OCI-M1 (cell line): ENCODE measurements around the gene RELL1.

Source experiments
- DNase-seq: peaks from one replicate; lab custom pipeline; 2025; lab: John Stamatoyannopoulos, UW

The RELL1 gene

DNA sequence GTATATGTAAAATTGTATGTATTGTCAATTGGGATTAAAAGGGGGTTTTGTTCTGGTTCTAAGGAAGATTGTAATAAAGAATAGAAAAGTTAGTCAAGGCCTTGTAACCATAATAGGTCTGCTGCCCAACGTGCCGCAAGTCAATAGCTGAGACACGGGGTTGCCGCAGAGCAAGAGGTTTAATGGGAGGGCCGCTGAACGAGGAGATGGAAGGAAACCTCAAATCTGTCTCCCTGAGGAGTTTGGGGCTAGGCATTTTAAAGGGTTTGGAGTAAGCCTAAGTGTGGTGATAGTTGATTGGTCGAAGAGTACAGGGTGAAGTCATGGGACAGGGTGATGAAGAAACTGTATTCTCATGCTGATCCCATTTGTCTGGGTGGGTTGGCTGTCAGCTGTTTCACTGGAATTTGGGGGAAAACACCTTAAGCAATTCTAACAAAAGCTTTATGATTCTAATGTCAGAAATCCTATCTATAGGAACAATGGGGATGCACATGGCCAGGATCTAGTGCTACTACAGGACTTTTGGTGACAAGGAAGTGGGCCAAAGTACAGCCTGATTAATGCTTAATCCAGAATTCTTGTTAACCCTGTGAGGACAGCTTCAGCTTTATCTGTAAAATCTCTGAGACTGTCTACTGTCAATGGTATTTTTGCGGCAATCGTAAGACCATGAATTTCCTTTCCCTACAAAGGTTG lies 86.9 kb downstream of the RELL1 start:
- DNase-seq = no peak

DNA sequence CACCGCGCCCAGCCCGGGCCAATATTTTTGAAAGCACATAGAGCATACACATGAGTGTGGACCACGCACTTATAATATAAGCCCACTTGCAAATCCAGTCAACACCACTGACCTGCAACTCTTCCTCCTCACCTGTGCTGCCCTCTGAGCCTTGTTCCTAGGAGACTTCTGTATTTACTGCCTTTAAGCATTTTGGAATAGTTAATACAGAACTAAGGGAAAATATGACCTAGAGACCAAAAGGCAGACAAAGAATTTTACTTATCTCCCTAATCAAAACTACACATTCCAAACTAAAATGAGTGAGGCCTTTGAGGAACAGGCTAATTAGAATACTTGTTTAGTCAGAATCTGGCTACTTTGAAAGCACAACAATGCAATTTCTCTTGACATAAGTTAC lies 89.1 kb downstream of the RELL1 start:
- no peak for DNase-seq

DNA sequence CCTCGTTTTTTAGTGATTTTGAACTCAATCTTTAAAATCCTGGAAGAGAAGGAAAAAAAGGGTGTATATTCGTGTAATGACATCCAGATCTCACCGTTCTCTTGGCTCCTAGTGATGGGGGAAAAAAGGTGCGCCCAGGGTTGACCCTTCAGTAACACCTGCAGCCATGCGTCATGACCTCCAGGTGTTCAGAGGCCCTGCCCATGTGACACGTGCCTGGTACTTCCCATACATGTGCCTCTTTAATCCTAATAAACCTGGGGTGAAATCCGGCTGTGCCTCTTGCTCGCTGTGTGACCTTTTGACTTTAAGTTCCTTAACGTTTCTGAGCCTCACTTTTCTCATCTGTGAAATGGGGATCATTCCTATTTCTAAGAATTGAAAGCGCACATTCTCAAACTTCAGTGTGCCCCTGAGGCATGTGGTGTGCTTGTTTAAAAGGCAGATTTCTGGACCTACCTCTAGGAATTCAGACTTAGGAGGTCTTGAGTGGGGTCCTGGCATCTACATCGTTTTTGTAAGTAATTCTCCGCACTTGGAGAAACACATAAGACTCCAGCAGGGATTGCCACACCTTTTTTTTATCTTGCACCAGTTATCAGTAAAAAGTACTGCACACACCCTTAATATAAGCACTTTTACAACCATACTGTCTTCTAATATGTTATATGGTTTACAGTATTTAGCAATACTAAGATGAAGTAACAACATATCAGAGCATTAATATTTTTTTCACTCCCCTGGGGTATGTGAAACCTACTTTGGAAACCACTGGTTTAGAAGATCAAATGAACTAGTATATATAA lies 90.1 kb downstream of the RELL1 start:
- DNase-seq = no peak

DNA sequence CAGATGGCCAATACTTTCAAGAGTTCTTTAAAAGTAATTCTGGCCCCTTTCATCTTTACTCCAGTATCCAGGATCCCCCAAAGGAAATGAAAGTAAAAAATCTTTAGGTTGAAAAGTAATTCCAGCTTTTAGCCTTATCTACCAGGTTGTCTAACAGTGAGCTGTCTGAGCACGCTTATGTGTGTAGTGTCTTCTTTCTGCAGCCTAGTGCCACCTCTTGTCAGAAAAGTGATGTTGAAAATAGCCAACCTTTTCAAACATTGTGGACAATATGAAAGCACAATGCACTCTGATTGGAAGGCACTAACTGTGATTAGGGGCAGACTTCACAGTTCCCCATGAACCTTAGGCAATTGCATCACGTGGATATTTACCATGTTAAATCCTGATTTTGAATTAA lies 92.1 kb downstream of the RELL1 start:
- DNase-seq = peak; percentile 41

DNA sequence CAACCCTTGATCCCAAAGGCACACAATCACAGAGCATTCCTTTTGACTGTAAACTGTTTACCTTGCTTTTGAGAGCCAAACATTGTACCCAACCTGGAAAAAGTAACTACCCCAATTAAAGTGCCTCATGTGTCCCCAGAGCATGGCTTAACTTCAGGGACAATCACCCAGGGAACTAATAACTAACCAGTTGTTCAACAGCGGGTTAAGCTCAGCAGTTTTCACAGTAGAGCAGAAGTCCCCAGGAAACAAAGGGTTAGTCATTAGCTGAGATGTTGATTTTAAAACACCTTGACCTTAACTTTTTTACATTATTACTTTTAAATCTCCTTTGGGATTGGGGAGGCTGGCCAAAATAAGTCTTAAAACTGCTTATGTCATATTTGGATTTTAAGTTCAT lies 94.8 kb downstream of the RELL1 start:
- DNase-seq = no peak

DNA sequence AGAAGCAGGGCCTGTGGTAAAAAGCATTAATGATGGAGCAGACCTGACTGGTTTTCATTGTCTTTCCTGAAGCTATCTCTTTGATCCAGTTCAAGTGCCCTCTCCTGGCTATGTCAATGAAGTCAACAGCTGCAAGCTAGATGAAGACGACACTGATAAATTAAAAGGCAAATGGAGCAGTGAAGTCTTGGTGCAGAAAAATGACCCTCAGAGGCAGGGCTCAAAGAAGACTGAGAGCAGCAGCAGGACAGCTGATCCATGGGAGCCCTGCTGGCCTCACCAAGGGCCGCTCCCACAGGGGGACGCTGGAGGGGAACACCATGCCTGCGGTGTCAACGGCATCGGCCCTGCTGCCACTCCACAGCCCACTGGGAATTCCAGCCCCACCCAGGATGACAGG lies 96.2 kb downstream of the RELL1 start:
- DNase-seq = no peak

DNA sequence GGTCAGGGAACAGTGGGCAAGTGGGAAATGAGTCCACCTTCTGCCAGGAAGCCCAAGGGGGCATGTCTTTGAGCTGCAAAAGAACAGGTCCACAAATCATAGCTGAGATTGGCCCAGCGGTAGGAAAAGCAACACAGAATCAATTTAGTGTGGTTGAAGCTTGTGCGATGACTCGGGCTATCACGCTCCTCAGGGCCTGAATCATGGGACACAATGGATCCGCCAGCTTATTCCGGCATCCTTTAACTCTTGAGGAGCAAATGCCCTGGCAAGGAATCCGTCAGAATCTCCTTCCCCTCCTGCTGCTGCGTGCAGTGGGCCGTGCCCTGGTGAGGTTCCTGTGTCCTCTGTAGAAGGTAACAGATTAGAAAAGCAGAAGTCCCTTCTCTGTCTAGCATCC lies 98.0 kb downstream of the RELL1 start:
- DNase-seq = no peak

DNA sequence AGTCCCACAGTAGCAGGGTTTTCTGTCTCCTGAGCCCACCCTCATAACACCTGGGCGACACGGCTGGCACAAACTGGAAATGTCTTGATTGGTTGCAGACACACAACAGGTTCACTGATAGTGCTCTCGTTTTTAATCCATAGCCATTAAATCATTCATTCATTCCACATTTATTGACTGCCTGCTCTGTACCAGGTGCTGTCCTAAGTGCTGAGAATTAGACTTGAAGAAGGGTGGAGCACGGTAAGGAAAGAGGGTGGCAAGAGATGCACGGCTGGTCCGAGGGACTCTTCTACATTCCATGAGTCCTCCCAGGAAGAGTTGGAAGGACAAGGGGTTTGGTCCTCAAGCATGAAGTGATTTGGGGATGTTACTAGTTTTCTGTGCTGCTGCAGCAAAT lies 100.0 kb downstream of the RELL1 start:
- DNase-seq = no peak

DNA sequence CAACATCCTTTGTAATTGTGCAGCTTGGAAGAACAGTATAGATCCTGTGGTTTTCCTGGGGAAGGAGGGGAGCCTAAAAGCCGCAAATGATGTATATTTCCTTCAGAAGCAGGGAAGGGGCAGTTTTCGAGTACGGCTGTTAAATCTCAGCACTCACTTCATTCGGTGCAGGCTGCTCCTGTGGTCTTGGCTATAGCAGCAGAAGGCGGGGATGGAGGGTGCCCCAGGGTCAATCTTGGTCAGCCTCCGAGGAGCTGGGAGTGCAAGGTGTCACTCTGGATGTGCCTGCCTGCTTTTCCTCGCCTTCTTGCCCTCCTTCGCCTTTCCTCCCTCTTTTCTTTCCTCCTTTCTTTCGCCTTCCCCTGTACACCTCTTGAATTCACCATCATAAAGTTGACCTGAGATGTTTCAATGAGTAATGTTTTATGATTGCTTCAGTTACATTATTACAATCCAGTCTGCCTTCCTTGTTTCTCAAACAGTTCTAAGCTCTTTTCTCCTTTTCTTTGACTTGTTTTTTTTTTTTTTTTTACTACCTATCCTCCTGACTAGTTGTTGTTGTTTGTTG lies 101.6 kb downstream of the RELL1 start:
- DNase-seq = no peak

DNA sequence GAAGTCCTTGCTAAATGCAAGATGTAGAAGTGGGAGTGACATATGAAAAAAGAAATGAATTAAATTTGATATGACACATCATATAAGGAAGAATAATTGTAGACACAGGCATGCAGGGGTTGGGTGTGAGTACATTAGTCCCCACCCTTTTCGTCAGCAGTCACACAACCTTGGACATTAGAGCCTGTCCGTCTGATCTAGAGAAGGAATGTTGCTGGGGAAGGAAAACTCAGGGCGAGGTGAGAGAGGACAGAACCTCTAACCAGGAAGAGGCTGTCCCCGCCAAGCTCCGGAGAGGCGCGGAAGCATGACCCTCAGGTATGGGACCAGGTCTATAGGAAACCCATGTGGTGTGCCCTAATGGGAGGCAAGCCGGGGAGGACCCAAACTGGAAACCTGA lies 102.1 kb downstream of the RELL1 start:
- no peak for DNase-seq

DNA sequence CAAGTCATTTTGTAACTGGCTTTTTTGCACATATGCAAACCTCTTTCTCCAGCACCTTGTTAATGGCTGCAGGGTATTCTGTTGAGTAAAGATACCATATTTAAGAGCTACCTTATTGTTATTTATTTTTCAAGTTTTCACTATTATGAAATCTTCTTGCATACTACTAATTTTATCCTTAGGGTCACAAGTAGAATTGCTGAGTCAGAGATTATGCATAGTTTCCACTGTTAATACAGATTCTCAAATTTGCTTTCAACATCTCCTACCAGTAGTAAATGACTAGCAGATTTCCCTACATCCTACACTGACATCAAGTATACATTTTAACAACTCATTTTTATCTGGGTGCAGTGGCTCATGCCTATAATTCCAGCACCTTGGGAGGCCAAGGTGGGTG lies 112.6 kb downstream of the RELL1 start:
- DNase-seq = no peak

DNA sequence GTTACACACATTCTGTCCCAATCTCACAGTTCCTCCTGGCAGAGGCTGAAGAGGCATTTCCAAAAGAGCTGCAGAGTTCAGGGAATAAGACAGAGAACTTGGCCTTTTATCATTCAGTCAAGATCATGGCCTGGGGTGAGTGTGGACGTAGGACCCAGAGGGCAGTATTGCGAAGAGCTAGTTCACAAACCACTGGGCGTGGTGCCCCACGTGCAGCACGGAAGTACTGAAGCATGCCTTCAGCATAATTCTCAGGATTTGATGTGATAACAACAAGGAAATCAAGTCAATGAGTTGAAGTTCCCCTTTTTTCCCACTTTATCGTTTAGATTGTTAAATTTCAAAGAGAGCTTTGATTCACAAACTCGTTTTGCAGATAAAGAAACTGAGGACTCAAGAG lies 117.7 kb downstream of the RELL1 start:
- peak; percentile 84 for DNase-seq

DNA sequence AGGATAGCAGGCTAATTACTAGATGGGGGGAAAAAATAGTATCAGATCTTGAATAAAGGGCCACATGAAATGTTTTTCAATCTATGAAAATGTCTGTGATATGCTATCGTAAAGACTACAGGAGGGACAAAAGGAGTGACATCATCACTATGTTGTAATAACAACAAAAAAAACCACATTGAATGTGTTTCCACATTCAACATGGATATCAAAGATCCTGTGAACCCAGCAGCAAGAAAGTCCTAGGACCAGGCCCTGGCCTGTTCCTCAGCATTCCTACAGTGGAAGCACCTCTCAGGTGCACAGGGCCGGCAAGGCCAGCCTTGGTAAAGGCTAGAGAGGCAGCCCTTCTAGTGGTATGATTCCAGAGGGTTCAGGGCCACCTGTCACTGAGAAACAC lies 118.3 kb downstream of the RELL1 start:
- DNase-seq = no peak

DNA sequence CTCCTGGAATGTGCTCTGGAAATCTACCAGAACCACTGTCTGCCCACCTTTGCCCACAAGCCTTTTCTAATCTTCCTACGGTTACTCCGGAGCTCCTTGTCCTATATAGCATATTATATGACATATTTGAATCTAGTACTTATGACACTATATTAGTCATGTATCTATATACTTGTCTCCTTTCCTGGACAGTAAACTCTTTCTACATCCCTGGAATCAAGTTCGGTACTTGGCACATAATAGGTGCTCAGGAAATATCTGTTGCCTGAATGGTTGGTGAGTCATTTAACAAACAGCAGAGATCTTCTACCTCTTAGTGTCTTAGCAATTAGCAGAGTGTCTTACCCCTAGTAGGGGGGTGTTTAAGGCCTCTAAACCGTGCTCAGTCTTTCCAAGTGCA lies 123.6 kb downstream of the RELL1 start:
- DNase-seq = no peak

DNA sequence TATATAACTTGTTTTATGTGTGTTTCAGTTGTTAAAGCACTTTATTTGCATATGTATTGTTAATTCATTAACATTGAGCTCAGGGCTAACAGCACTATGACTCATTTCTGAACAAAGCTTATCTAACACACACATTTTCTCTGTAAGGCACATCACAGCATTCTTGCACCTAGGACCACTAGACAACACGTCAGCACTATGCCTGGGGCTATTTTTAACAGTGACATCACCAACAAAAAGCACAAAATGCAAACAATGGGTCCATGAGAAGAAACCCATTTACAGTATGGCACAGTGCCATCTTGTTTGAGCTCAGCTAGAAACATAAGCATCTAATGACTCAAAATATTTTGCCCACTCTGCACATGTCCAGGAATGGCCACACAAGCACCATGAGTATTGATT lies 124.4 kb downstream of the RELL1 start:
- DNase-seq = peak; percentile 53

DNA sequence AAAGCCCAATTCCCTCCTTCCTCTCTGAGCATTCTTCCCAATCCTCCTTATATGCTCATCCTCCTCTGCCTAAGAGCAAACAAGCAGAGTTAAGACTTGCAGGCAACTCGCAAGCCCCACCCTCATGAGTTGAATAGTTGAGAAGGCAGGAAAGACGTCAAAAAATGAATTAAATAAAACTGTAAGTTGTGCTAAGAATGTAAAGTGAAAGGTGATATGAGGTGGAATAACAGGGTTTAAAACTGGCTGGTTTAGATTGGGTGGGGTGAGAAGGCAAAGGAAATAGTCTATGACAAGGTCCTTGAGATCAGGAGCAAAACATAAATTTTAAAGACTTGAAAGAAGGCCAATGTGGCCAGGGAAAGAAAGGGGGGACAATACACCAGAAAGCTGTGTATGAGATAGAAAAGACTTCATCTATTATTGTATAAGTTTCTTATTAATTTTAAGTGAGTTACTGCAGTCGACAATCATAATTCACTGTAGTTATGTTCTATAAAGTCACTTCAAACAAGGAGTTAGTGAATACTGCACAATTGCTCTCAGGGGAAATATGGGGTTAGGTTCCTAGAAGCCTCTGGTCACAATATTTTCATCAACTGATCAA lies 124.9 kb downstream of the RELL1 start:
- peak; percentile 25 for DNase-seq
